Amniotic epithelial cell (primary cell): ENCODE data around the gene MLN.
A peak's percentile ranks its signal among the peaks of the same experiment; 100 is the strongest.

Experiments used
- DNase-seq: peaks from one replicate; pipeline ENCODE4 v3.0.0-alpha.2; 2010; ENCODE audit warnings: low read depth

MLN gene

DNA sequence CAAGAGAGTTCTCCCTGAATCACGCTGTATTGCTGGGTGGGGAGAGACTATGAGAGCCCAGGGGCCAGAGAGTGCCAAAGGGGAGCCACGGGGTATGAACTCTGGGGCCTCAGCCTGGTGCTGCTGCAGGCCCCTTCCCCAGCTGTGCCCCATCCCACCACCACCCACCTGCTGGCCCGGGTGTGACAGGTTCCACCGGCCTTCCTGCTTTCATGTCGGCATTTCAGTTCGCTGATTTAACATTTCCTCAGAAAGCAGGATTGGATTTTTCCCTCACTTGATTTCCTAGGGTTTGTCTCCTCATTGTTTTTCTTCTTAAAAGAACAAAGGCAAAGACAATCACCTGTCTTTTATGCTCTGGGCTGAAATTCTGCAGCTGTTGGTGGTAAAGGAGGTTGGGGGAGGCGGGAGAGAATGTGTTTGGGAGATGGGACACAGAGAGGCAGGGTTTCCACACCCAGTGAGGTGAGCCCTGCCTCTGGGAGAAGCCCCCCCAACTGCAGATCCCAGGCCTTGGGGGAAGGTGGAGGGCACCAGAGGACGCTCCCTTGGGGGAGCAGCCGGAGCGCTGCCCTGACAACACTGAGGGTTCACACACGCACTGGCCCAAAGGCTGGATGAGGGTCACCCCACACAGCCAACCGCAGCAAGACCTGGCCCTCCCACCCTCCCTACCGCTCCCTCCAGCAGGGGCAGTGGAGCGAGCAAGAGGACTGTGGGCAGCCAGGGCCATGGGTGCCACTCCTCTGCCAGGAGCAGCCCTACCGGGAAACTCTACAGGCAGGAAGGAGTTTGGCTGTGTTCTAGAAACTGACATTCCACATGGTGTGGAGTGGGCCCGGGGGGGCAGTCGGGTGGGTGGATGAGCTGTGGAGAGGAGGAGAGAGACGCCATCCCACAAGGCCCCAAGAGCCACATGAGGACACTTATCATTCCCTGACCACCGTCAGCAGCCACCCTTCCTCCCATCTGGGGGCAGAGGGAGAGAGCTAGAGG is 10.5 kb upstream of the MLN start:
- DNase-seq = no peak

- DNase-seq = no peak
Observed at GRCh38 chr6:33813246-33813904, 9.6 kb upstream of the MLN start.

DNA sequence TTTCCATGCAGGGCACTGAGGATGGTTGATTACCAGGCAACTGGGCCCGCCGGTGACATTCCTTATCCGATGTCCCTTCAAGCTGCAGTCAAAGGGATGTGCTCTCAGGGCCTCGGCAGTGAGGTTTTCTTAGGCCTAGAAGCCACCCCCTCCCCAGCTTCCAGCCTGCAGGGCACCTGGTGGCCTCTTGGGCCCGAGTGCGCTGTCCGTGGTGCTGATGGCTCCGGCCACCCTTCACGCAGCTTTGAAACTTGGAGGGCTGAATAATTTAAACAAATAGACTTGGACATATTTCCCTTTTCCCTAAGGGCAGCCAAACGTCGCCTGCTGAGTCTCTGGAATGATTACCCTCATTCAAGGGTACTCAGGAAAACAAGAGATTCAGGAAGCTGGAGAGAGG is 8.9 kb upstream of the MLN start:
- peak; percentile 47 for DNase-seq

GRCh38 chr6:33809594-33809993 is 5.8 kb upstream of the MLN start:
- no peak for DNase-seq

DNA sequence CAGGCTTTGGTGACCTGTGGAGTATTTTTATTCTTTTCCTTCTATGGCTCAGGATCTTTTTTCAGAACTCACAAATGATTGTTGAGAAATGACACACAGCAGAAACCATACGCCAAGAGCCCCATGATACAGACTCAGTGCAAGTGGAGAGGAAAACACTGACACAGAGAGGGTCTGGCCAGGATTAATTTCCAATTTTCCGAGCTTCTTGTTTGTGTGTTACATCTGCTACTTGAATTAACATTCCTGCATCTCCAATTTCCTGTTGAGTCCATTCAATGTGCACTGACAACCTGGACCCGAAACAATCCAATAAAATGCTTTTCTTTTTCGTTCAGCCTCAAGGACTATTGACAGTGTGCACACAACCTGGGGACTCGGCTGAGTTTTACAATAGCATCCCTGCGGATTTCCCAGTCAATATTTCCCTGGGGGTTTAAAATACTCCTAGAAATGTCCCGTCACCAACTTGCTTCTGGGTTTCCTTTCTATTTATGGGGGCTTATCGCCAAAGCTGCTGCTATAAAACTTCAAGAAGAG is 4.9 kb upstream of the MLN start:
- no peak for DNase-seq

DNA sequence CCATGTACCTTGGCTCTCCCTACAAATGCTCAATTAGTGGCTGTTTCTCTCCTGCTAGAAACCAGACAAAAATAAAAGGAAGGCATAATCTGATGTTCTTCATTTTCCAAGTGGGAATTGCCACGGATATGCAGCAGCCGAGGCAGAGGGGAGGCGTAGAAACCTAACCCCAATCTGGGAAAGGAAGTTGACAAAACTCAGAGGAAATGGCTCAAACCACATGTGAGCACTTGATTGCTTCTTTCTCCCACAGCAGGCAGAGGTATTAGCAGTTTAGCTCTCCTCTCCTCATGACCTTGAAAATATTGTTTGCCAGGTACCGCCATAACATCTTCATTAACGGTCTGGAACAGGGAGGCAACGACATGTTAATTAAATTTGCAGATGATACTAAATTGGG is 3.8 kb upstream of the MLN start:
- DNase-seq = no peak

GRCh38 chr6:33806841-33807240 is 3.0 kb upstream of the MLN start:
- DNase-seq = no peak

- no peak for DNase-seq
Observed at GRCh38 chr6:33802186-33802958, 1.4 kb downstream of the MLN start.

DNA sequence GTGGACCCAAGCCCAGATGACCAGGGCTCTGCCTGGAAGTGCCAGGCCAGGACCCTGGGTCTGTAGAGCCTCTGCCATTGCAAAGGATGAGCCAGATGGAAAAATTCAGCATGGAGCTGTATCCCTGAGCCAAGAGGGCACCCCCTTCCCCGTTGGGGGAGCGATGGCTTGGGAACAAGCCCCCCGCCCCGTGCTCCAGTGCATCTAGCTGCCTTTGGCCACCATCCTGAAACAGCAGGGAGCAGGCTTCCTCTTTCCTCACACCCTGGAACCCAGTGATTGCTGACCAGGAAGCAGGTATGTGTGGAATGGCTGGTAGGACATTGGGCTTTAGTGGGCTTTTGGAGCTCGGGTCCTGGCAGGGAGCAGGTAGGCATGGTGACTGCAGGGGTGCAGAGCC is 2.2 kb downstream of the MLN start:
- no peak for DNase-seq

GRCh38 chr6:33800248-33800969 is 3.4 kb downstream of the MLN start:
- DNase-seq = no peak

DNA sequence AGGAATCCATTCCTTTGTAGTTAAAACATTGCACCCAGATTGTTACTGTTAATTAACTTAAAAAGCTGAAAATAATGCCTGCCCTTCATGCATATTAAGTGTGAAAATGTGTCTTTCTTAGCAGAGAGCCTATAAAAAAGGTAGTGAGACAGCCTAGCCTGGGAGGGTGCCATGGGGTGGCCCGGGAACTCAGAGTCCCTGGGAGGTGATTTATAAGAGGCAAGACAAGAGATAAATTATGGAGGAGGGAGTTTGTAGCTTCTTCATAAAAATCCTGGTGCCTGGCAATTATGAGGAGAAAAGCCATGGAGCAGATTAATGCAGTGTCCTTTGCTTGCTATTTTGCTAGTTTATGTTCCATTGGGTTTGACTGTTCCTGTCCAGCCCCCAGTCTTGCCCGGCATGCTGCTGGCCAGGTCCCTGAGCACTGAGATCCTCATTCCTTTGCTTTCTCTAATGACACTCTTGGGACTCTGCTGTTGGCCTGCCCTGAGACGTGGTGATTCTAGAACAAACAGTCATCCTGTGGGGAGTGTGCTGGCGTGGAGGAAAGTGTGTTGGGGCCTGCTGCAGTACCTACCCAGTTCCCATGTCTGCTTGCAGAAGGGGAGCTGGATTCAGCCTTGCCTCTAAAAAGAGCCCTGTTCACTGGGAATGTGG is 4.2 kb downstream of the MLN start:
- DNase-seq = no peak

DNA sequence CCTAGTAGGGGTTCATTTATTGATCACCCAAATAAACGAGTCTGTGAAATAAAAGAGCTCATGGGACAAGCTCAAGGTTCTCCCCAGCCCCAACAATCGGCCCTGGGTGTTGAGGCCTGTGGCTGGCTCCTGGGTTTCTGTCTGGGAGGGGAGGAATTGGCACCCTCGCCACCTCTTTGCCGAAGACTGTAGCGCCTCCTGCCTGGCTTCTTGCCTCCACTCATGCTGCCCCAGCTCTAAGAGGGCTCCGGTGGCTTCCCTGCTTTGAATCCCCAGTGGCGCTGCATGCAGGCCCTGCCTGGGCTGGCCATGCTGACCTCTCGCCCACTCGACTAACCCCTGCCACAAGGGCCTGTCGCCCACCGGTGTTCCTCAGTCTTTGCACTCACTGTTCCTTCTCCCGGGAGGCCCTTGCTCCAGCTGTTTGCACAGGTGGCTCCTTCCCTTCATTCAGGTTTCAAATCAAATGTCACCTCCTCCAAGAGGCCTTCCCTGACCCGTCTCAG is 5.4 kb downstream of the MLN start:
- no peak for DNase-seq

GRCh38 chr6:33797626-33798342 is 6.0 kb downstream of the MLN start:
- DNase-seq = no peak

- no peak for DNase-seq
Observed at GRCh38 chr6:33794910-33795623, 8.7 kb downstream of the MLN start.

- no peak for DNase-seq
Observed at GRCh38 chr6:33792981-33793380, 10.8 kb downstream of the MLN start.

GRCh38 chr6:33791620-33792019 is 12.2 kb downstream of the MLN start:
- no peak for DNase-seq

- DNase-seq = no peak
Observed at GRCh38 chr6:33790910-33791309, 12.9 kb downstream of the MLN start.

DNA sequence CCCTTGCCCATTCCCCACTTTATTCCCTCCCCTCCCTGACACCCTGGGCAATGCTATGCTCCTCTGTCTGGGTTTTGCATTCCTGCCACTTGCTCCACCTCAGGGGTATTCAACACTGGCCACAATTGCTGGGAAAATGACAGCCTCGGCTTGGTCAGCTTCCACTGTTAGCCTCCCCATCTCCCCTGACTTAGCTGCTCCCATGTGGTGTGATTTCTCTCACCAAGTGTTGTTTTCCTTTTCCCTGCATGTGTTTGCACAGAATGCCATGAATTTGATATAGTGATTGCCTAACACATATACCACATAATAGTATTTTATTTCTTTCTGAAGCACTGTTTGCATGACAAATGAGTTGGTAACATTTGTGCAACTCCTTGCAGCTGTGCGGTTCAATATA is 13.4 kb downstream of the MLN start:
- no peak for DNase-seq

- no peak for DNase-seq
Observed at GRCh38 chr6:33789550-33789895, 14.3 kb downstream of the MLN start.
